Lung (tissue), 12 donors: ENCODE data around the gene FXYD5. TPM values are rescaled to one million over a fixed set of nuclear protein-coding genes. Genes with fewer than 3 reads are reported as not detected.

Source experiments
- ATAC-seq: fragments of 200-7000 bp; cut with Tn5 transposase; one replicate; pipeline ENCODE4 v1.9.1; 2020; ENCODE audit warnings: moderate number of reproducible peaks; ENCODE audit not compliant: insufficient read depth, low FRiP score
- DNase-seq, 3 donors: peaks; one replicate each; pipeline ENCODE4 v3.0.0-alpha.2; 2013 to 2017
- H3K27ac ChIP-seq, 2 donors: one replicate each; pipeline ENCODE4 v1.5.1; 2013; ENCODE audit warnings: mild to moderate bottlenecking in 2 of 2, moderate library complexity in 2 of 2, control low read depth in 1 of 2, inconsistent platforms in 1 of 2, low read depth in 1 of 2, low read length in 1 of 2
- H3K27me3 ChIP-seq, 3 donors: one replicate each; pipeline ENCODE4 v1.5.1; 2013; ENCODE audit warnings: low read length in 2 of 3; ENCODE audit not compliant: control insufficient read depth in 3 of 3, insufficient read depth in 3 of 3
- H3K36me3 ChIP-seq, 4 donors: one replicate each; pipeline ENCODE4 v1.5.1; 2013; ENCODE audit warnings: low read length in 4 of 4, mild to moderate bottlenecking in 1 of 4, moderate library complexity in 1 of 4; ENCODE audit not compliant: control insufficient read depth in 4 of 4, insufficient read depth in 4 of 4
- H3K4me1 ChIP-seq, 5 donors: one replicate each; pipeline ENCODE4 v1.5.1; 2013; ENCODE audit warnings: low read length in 5 of 5, mild to moderate bottlenecking in 2 of 5, moderate library complexity in 1 of 5; ENCODE audit not compliant: control insufficient read depth in 5 of 5, insufficient read depth in 5 of 5
- H3K4me3 ChIP-seq: one replicate; pipeline ENCODE4 v1.5.1; 2013; ENCODE audit warnings: mild to moderate bottlenecking, control low read depth, moderate library complexity
- H3K9ac ChIP-seq, 2 donors: one replicate each; pipeline ENCODE4 v1.5.1; 2013; ENCODE audit warnings: low read length in 2 of 2, control low read depth in 1 of 2; ENCODE audit not compliant: insufficient read depth in 1 of 2
- H3K9me3 ChIP-seq, 4 donors: one replicate each; pipeline ENCODE4 v1.5.1; 2013; ENCODE audit warnings: low read length in 3 of 4, mild to moderate bottlenecking in 1 of 4, moderate library complexity in 1 of 4; ENCODE audit not compliant: control insufficient read depth in 4 of 4, insufficient read depth in 3 of 4
- CTCF ChIP-seq: IDR thresholded peaks from 2 replicates; pipeline ENCODE4 v1.5.1; 2012; ENCODE audit warnings: mild to moderate bottlenecking; ENCODE audit errors: control extremely low read depth, extremely low read depth
- WGBS, 2 donors: extraction: QIAGEN DNeasy Blood & Tissue Kit; methylation state at CpG; one replicate each; pipeline ENCODE4 v1.1.7; 2013; 5-methylcytosine and 5-hydroxymethylcytosine counted together
- polyA plus RNA-seq, 2 donors: library from polyadenylated mRNA; stranded (reverse); fragments of 200-250 nt; gene quantifications; one replicate each; pipeline ENCODE4 v1.2.1, GENCODE V29; 2013
- total RNA-seq, 2 donors: library from RNA; depleted of rRNA in 1 of 2; stranded (reverse); fragments of >200 nt in 1 of 2; gene quantifications; one replicate each; pipeline ENCODE4 v1.2.1, GENCODE V29; 2014 to 2021
- donor health status: control.
- donor health status: control.
- donor health status: Bipolar disorder and iron deficiency.
- donor health status: healthy.
- donor health status: DM: yes; HTN: yes; CAD: no.

Gene FXYD5
- total and polyA plus RNA-seq, 4 donors = 9.9 to 203 (median 138) TPM

- peaks cover 0 to 13% (median 2%) of the 10 kb centered on the region in 3 donors for H3K27me3 ChIP-seq
- TF ChIP-seq CTCF = no peak
- H3K9ac ChIP-seq = no peak overlapping the region
- H3K4me1 ChIP-seq = peaks cover 0 to 8% (median 0%) of the 10 kb centered on the region in 5 donors
- 69 to 82% methylated on average over 7 of the region's 7 CpGs for WGBS, 2 donors
- no peak overlapping the region for H3K27ac ChIP-seq
- no peaks in the 10 kb centered on the region for H3K9me3 ChIP-seq
- ATAC-seq = no peak
- DNase-seq = no peak
- H3K36me3 ChIP-seq = peaks cover 0 to 2% (median 0%) of the 10 kb centered on the region in 4 donors
- H3K4me3 ChIP-seq = no peak overlapping the region
These were observed 7.6 kb upstream of the FXYD5 start for GRCh38 chr19:35146746-35147459.

DNA sequence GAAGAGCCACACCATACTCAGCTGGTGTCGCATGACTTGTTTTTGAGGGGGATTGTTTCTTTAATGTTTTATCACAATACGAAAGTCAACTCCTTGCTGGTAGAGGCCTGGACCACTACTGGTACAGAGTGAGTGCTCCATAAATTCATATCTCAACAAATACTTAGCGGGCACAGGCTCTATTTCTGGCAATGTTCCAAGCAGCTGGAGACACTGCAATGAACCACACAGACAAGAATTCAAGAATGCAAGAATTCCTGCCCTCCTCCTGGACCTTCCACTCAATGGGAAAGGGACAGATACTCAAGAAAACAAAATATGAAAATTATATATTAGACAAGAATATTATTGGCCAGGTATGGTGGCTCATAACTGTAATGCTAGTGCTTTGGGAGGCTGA is 5.1 kb upstream of the FXYD5 start:
- no peak for TF ChIP-seq CTCF
- no peak for DNase-seq
- H3K4me3 ChIP-seq = no peak overlapping the region
- WGBS, 2 donors = 86 to 87% methylated on average over 3 of the region's 3 CpGs
- peaks cover 0 to 28% (median 19%) of the 10 kb centered on the region in 3 donors for H3K27me3 ChIP-seq
- H3K9ac ChIP-seq = no peak overlapping the region
- H3K27ac ChIP-seq = no peak overlapping the region
- ATAC-seq = no peak
- no peaks in the 10 kb centered on the region for H3K9me3 ChIP-seq
- H3K4me1 ChIP-seq = peaks cover 0 to 7% (median 5%) of the 10 kb centered on the region in 5 donors
- no peaks in the 10 kb centered on the region for H3K36me3 ChIP-seq

- Histone ChIP-seq H3K9me3 (no peaks in the 10 kb centered on the region), H3K4me3 (no peak overlapping the region), H3K27me3 (peaks cover 0 to 29% (median 22%) of the 10 kb centered on the region in 3 donors), H3K27ac (no peak overlapping the region), H3K36me3 (no peaks in the 10 kb centered on the region), H3K4me1 (peaks cover 0 to 11% (median 6%) of the 10 kb centered on the region in 5 donors), H3K9ac (no peak overlapping the region)
- DNase-seq = no peak
- no peak for ATAC-seq
- WGBS, 2 donors = 78 to 83% methylated on average over 2 of the region's 2 CpGs
- TF ChIP-seq CTCF = no peak
These were observed 4.1 kb upstream of the FXYD5 start for GRCh38 chr19:35150445-35150844.
